GM19438 (cell line): ENCODE data around the gene TMBIM4.

Experiments used
- ATAC-seq: cut with Tn5 transposase; IDR thresholded peaks from one replicate; pipeline ENCODE4 v1.9.1; 2021; ENCODE audit warnings: low read depth; ENCODE audit not compliant: unreplicated experiment

TMBIM4 gene

GRCh38 chr12:66103016-66103913 is 66.5 kb downstream of the TMBIM4 start:
- ATAC-seq: no peak

- no peak for ATAC-seq
Observed at GRCh38 chr12:66092559-66093269, 77.1 kb downstream of the TMBIM4 start.

- no peak for ATAC-seq
Observed at GRCh38 chr12:66090157-66090556, 79.6 kb downstream of the TMBIM4 start.

- ATAC-seq: no peak
Observed at GRCh38 chr12:66087365-66087943, 82.3 kb downstream of the TMBIM4 start.

- ATAC-seq: no peak
Observed at GRCh38 chr12:66085998-66086397, 83.8 kb downstream of the TMBIM4 start.
